A673 (cell line): ENCODE results near the gene TM9SF2. TPM values are rescaled to one million over a fixed set of nuclear protein-coding genes. Genes with fewer than 3 reads are reported as not detected.

Experiments
- BruUV-seq: library from RNA; stranded (reverse); fragments of 400-500 nt; replicated peaks from 2 replicates; lab custom pipeline; 2021; lab: Mats Ljungman, UMichigan
- CTCF ChIA-PET: fragments of 300-600 bp; sonication (Branson Sonifier 250); formaldehyde crosslinking; loops from one replicate; lab custom pipeline; 2022; ENCODE audit warnings: antibody characterized with exemption; lab: Charles Lee
- POLR2A ChIA-PET: fragments of 300-600 bp; sonication (Branson Sonifier 250); formaldehyde crosslinking; loops from one replicate; lab custom pipeline; 2022; ENCODE audit warnings: antibody characterized with exemption; ENCODE audit not compliant: low non-redundant PET; lab: Charles Lee
- DNase-seq: peaks from one replicate; pipeline ENCODE4 v3.0.0-alpha.2; 2015; ENCODE audit warnings: low spot score
- H3K27ac ChIP-seq: fragments of 200-600 bp; sonication (generic); 2 replicates; pipeline ENCODE4 v1.5.1; 2016; ENCODE audit warnings: mixed run types, low read depth, mild to moderate bottlenecking, mixed read lengths, antibody characterized with exemption, low read length; ENCODE audit not compliant: poor library complexity, severe bottlenecking
- H3K27me3 ChIP-seq: fragments of 200-600 bp; sonication (generic); replicated peaks from 2 replicates; pipeline ENCODE4 v1.6.1; 2017; ENCODE audit warnings: mixed run types, low read depth, mild to moderate bottlenecking, mixed read lengths, antibody characterized with exemption, low read length; ENCODE audit not compliant: insufficient read depth, poor library complexity
- H3K36me3 ChIP-seq: fragments of 200-600 bp; sonication (generic); 2 replicates; pipeline ENCODE4 v1.6.1; 2016; ENCODE audit warnings: mixed run types, mild to moderate bottlenecking, mixed read lengths, antibody characterized with exemption, low read length; ENCODE audit not compliant: insufficient read depth, poor library complexity, severe bottlenecking
- H3K4me1 ChIP-seq: fragments of 200-600 bp; sonication (generic); 2 replicates; pipeline ENCODE4 v1.6.1; 2017; ENCODE audit warnings: mixed run types, mild to moderate bottlenecking, mixed read lengths, antibody characterized with exemption, low read length; ENCODE audit not compliant: insufficient read depth, poor library complexity, severe bottlenecking
- H3K4me3 ChIP-seq: fragments of 200-600 bp; sonication (generic); 2 replicates; pipeline ENCODE4 v1.5.1; 2016; ENCODE audit warnings: low read depth, mixed run types, mild to moderate bottlenecking, mixed read lengths, low read length; ENCODE audit not compliant: poor library complexity, severe bottlenecking
- H3K9me3 ChIP-seq: fragments of 200-600 bp; sonication (generic); 2 replicates; pipeline ENCODE4 v1.6.1; 2016; ENCODE audit warnings: mixed run types, low read depth, mild to moderate bottlenecking, mixed read lengths, antibody characterized with exemption, low read length; ENCODE audit not compliant: poor library complexity, severe bottlenecking
- CTCF ChIP-seq: fragments of 300-800, 200-600 bp; sonication (generic); conservative IDR thresholded peaks from 2 replicates; pipeline ENCODE4 v1.5.1; 2017; ENCODE audit warnings: low read depth, mild to moderate bottlenecking, antibody characterized with exemption, low read length, moderate library complexity, mixed read lengths
- EZH2 ChIP-seq: fragments of 200-600 bp; sonication (generic); IDR thresholded peaks from 2 replicates; pipeline ENCODE4 v1.6.1; 2017; ENCODE audit warnings: borderline replicate concordance, low read depth, mild to moderate bottlenecking, mixed read lengths, antibody characterized with exemption, low read length; ENCODE audit not compliant: poor library complexity, severe bottlenecking
- intact Hi-C: fragments of 100-400 bp; cut with micrococcal nuclease; formaldehyde crosslinking; loops from one replicate; pipeline ENCODE4 v1.10.0; 2022; ENCODE audit not compliant: unreplicated experiment
- total RNA-seq: library from RNA; stranded (reverse); gene quantifications from 2 replicates; pipeline ENCODE4 v1.2.3, GENCODE V29; 2021

Gene TM9SF2
- total RNA-seq, 1 experiment from 2014 or later = 96.3 TPM

GRCh38 chr13:99526549-99526948, 25.3 kb downstream of the TM9SF2 start:
- H3K27ac ChIP-seq = no peak overlapping the region
- H3K4me1 ChIP-seq = no peaks in the 10 kb centered on the region
- no TSS peak for BruUV-seq
- H3K9me3 ChIP-seq = no peaks in the 10 kb centered on the region
- intact Hi-C loops = no loop called here
- H3K36me3 ChIP-seq = peaks cover 22% of the 10 kb centered on the region
- H3K27me3 ChIP-seq = no peaks in the 10 kb centered on the region
- TF ChIP-seq CTCF = no peak
- TF ChIP-seq EZH2 = no peak
- CTCF ChIA-PET = no interaction called here
- POLR2A ChIA-PET = no interaction called here
- H3K4me3 ChIP-seq = no peak overlapping the region
- DNase-seq = no peak

GRCh38 chr13:99527301-99527700, 26.0 kb downstream of the TM9SF2 start:
- peaks cover 16% of the 10 kb centered on the region for H3K36me3 ChIP-seq
- no TSS peak for BruUV-seq

GRCh38 chr13:99528547-99528946, 27.3 kb downstream of the TM9SF2 start:
- no peak overlapping the region for H3K4me3 ChIP-seq
- no TSS peak for BruUV-seq
- H3K27ac ChIP-seq = no peak overlapping the region
- H3K27me3 ChIP-seq = no peaks in the 10 kb centered on the region
- no peaks in the 10 kb centered on the region for H3K4me1 ChIP-seq
- DNase-seq = peak; percentile 19
- intact Hi-C loops = no loop called here
- H3K36me3 ChIP-seq = peaks cover 11% of the 10 kb centered on the region
- H3K9me3 ChIP-seq = no peaks in the 10 kb centered on the region
- ChIA-PET CTCF (no interaction called here), POLR2A (no interaction called here)
- no peak for TF ChIP-seq EZH2
- TF ChIP-seq CTCF = peak; percentile 49

More at GRCh38 chr13:99527301-99527700, 26.0 kb downstream of the TM9SF2 start:
- H3K4me1 ChIP-seq = no peaks in the 10 kb centered on the region
- H3K27ac ChIP-seq = no peak overlapping the region
- ChIA-PET POLR2A (no interaction called here), CTCF (no interaction called here)
- no peaks in the 10 kb centered on the region for H3K27me3 ChIP-seq
- DNase-seq = no peak
- no peaks in the 10 kb centered on the region for H3K9me3 ChIP-seq
- TF ChIP-seq EZH2 (no peak), CTCF (no peak)
- H3K4me3 ChIP-seq = no peak overlapping the region
- intact Hi-C loops = no loop called here
